DOHH2 (cell line): ENCODE data around the gene WBP2.

Experiments
- CTCF ChIP-seq: fragments of 200-600 bp; sonication (generic); IDR thresholded peaks from one replicate; pipeline ENCODE4 v1.5.1; 2014; ENCODE audit warnings: antibody characterized with exemption, mild to moderate bottlenecking, low read depth, low read length; ENCODE audit not compliant: poor library complexity, severe bottlenecking
- EZH2phosphoT487 ChIP-seq: fragments of 200-600 bp; sonication (generic); IDR thresholded peaks from 2 replicates; pipeline ENCODE4 v1.6.1; 2017; ENCODE audit warnings: borderline replicate concordance, mild to moderate bottlenecking, antibody characterized with exemption, low read length, moderate library complexity, mixed read lengths

DNA sequence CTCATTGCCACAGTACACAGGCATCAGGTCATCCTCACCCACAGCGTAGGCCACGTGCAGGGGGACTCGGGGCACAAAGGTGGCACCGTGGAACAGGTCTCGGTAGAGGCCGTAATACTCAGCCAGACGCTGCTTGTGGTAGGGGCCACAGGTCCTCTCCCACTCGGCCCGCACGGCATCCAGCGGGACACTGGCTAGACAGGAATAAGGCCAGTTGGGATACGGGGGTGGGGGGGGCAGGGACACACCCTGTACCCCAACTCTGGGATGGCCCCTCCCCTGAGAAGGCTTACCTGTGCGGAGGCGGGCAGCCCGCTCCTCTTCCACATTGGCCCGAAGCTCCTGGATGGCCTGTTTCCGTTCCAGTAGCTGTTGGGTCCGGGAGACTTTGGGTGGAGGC, 46.6 kb upstream of the WBP2 start:
- TF ChIP-seq CTCF (no peak), EZH2phosphoT487 (no peak)
